ENCODE data around the gene STARD6.

Gene STARD6

GRCh38 chr18:54358495-54359040 is 910 bp upstream of the STARD6 start:
- TF ChIP-seq CTCF (IDR thresholded peaks at IDR 0.05): no peak
- H3K9me3 Mint-ChIP-seq: peaks cover 13% of the 10 kb centered on the region
- H3K4me3 Mint-ChIP-seq: peak overlapping the region; percentile 99
- peaks cover 24% of the 10 kb centered on the region for H3K4me1 Mint-ChIP-seq
- no peaks in the 10 kb centered on the region for H3K27me3 Mint-ChIP-seq (ENCODE audit: low read depth, poor library complexity)
- H3K27ac Mint-ChIP-seq: peak overlapping the region; percentile 99
- DNase-seq: no peak
- H3K36me3 Mint-ChIP-seq (ENCODE audit: low read depth): peaks cover 32% of the 10 kb centered on the region

GRCh38 chr18:54357082-54357659 is 487 bp downstream of the STARD6 start:
- no peaks in the 10 kb centered on the region for H3K27me3 Mint-ChIP-seq (ENCODE audit: low read depth, poor library complexity)
- TF ChIP-seq CTCF (IDR thresholded peaks at IDR 0.05): no peak
- H3K27ac Mint-ChIP-seq: peak overlapping the region; percentile 99
- H3K4me1 Mint-ChIP-seq: peaks cover 24% of the 10 kb centered on the region
- DNase-seq: no peak
- peaks cover 16% of the 10 kb centered on the region for H3K9me3 Mint-ChIP-seq
- H3K4me3 Mint-ChIP-seq: peak overlapping the region; percentile 99
- peaks cover 21% of the 10 kb centered on the region for H3K36me3 Mint-ChIP-seq (ENCODE audit: low read depth)

- Mint-ChIP-seq H3K4me1 (no peaks in the 10 kb centered on the region), H3K36me3 (ENCODE audit: low read depth) (peaks cover 9% of the 10 kb centered on the region), H3K4me3 (no peak overlapping the region), H3K9me3 (peaks cover 20% of the 10 kb centered on the region), H3K27me3 (ENCODE audit: low read depth, poor library complexity) (peaks cover 3% of the 10 kb centered on the region), H3K27ac (no peak overlapping the region)
- no peak for TF ChIP-seq CTCF (IDR thresholded peaks at IDR 0.05)
- no peak for DNase-seq
Measured at GRCh38 chr18:54351186-54351585, 6.5 kb downstream of the STARD6 start.

- no peak overlapping the region for H3K4me3 Mint-ChIP-seq
- no peaks in the 10 kb centered on the region for H3K27me3 Mint-ChIP-seq (ENCODE audit: low read depth, poor library complexity)
- H3K36me3 Mint-ChIP-seq (ENCODE audit: low read depth): peaks cover 18% of the 10 kb centered on the region
- no peak for DNase-seq
- peaks cover 56% of the 10 kb centered on the region for H3K9me3 Mint-ChIP-seq
- peaks cover 19% of the 10 kb centered on the region for H3K4me1 Mint-ChIP-seq
- TF ChIP-seq CTCF (IDR thresholded peaks at IDR 0.05): no peak
- H3K27ac Mint-ChIP-seq: no peak overlapping the region
Measured at GRCh38 chr18:54338230-54338629, 19.4 kb downstream of the STARD6 start.

- Mint-ChIP-seq H3K4me3 (no peak overlapping the region), H3K36me3 (ENCODE audit: low read depth) (peaks cover 7% of the 10 kb centered on the region), H3K9me3 (peaks cover 40% of the 10 kb centered on the region), H3K4me1 (peaks cover 19% of the 10 kb centered on the region), H3K27me3 (ENCODE audit: low read depth, poor library complexity) (no peaks in the 10 kb centered on the region), H3K27ac (no peak overlapping the region)
- no peak for DNase-seq
- no peak for TF ChIP-seq CTCF (IDR thresholded peaks at IDR 0.05)
Measured at GRCh38 chr18:54335638-54336173, 22.0 kb downstream of the STARD6 start.
